BJ (cell line): ENCODE measurements around the gene EPB41L4A. TPM values are rescaled to one million over a fixed set of nuclear protein-coding genes. Genes with fewer than 3 reads are reported as not detected.

Experiments used
- CTCF ChIA-PET: fragments of 350-600 bp; formaldehyde crosslinking; extraction: SDS; loops from one replicate; lab custom pipeline; 2021; ENCODE audit warnings: antibody characterized with exemption, inconsistent platforms; lab: Yijun Ruan, JAX
- POLR2A ChIA-PET: fragments of 300-600 bp; sonication (Branson Sonifier 250); formaldehyde crosslinking; extraction: SDS; loops from one replicate; lab custom pipeline; 2021; ENCODE audit warnings: antibody characterized with exemption; lab: Charles Lee
- DNase-seq: peaks from one replicate; pipeline ENCODE4 v3.0.0-alpha.2; 2011; ENCODE audit warnings: low read depth
- H3K27me3 ChIP-seq: 2 replicates; pipeline ENCODE4 v1.6.0; 2011; ENCODE audit warnings: low read length; ENCODE audit not compliant: control insufficient read depth, insufficient read depth
- H3K36me3 ChIP-seq: 2 replicates; pipeline ENCODE4 v1.5.1; 2011; ENCODE audit warnings: low read length; ENCODE audit not compliant: control insufficient read depth, insufficient read depth
- H3K4me3 ChIP-seq: 2 replicates; pipeline ENCODE4 v1.5.1; 2011; ENCODE audit warnings: low read depth, mild to moderate bottlenecking, control low read depth, low read length
- CTCF ChIP-seq: IDR thresholded peaks from 2 replicates; pipeline ENCODE4 v1.5.1; 2011; ENCODE audit warnings: low read depth, mild to moderate bottlenecking, control low read depth, inconsistent platforms, low read length, moderate library complexity; ENCODE audit not compliant: insufficient read depth
- polyA plus RNA-seq: library from polyadenylated mRNA; depleted of rRNA; stranded (reverse); fragments of >200 nt; gene quantifications from 2 replicates; pipeline ENCODE4 v1.2.3, GENCODE V29; 2011

The EPB41L4A gene
- polyA plus RNA-seq, 1 experiment: 0.04 TPM

- Histone ChIP-seq H3K4me3 (no peak overlapping the region), H3K36me3 (no peaks in the 10 kb centered on the region), H3K27me3 (no peaks in the 10 kb centered on the region)
- no peak for DNase-seq
- no peak for TF ChIP-seq CTCF
- CTCF ChIA-PET: no interaction called here
- POLR2A ChIA-PET: no interaction called here
Measured at GRCh38 chr5:112221128-112221527, 197.9 kb downstream of the EPB41L4A start.

DNA sequence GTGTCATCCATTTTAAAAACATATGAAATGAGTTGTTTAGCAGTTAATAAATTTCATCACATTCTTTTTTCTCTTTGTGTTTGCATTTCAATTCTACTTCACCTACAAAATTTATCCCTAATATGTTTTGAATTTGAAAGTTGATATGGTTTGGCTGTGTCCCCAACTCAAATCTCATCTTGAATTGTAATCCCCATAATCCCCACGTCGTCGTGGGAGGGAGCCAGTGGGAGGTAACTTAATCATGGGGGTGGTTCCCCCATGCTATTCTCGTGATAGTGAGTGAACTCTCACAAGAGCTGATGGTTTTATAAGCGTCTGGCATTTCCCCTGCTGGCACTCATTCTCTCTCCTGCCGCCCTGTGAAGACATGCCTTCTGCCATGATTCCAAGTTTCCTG, 200.1 kb downstream of the EPB41L4A start:
- H3K4me3 ChIP-seq: no peak overlapping the region
- CTCF ChIA-PET: interaction anchor here (1.0 kb wide), 1 partner anchor 539 kb away, joined by 3 read pairs; no protein-coding TSS in a partner anchor
- POLR2A ChIA-PET: no interaction called here
- DNase-seq: no peak
- TF ChIP-seq CTCF: no peak
- H3K36me3 ChIP-seq: no peaks in the 10 kb centered on the region
- H3K27me3 ChIP-seq: no peaks in the 10 kb centered on the region

- DNase-seq: no peak
- Histone ChIP-seq H3K4me3 (no peak overlapping the region), H3K36me3 (no peaks in the 10 kb centered on the region), H3K27me3 (no peaks in the 10 kb centered on the region)
- POLR2A ChIA-PET: no interaction called here
- TF ChIP-seq CTCF: no peak
- CTCF ChIA-PET: interaction anchor here (0.6 kb wide), 1 partner anchor 631 kb away, joined by 3 read pairs; no protein-coding TSS in a partner anchor
Measured at GRCh38 chr5:112217843-112218579, 201.1 kb downstream of the EPB41L4A start.

- H3K4me3 ChIP-seq: no peak overlapping the region
- H3K27me3 ChIP-seq: no peaks in the 10 kb centered on the region
- no peak for DNase-seq
- H3K36me3 ChIP-seq: no peaks in the 10 kb centered on the region
- CTCF ChIA-PET: no interaction called here
- TF ChIP-seq CTCF: no peak
- POLR2A ChIA-PET: no interaction called here
Measured at GRCh38 chr5:112216140-112216539, 202.9 kb downstream of the EPB41L4A start.

DNA sequence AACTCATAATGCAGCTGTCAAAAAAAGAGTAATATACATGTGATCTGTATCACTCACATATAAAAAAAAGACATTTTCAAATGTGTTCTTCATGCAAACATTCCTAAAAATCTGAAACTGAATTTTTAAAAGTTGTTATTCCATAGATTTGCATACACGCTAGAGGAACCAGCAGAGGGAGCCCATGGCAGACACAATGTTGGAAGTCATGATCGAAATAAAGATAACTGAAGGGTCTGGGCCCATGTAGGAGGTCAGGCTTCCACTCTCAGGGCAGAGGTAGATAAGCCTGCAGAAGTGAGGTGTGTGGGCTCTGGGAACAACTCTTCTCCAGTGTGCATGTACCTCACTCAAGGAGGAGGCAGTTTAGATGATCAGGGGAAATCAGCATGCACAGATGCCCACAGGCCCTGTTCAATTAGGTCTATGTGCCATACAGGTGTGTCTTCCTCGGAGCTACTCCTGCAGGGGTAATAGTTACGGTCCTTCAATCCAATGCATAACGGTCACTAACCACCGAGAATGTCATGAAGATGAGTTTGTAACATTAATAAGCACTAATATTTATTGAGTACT, 208.6 kb downstream of the EPB41L4A start:
- H3K4me3 ChIP-seq: no peak overlapping the region
- H3K36me3 ChIP-seq: no peaks in the 10 kb centered on the region
- POLR2A ChIA-PET: no interaction called here
- H3K27me3 ChIP-seq: no peaks in the 10 kb centered on the region
- peak; percentile 64 for TF ChIP-seq CTCF
- CTCF ChIA-PET: interaction anchor here (0.9 kb wide), 1 partner anchor 18 kb away, joined by 3 read pairs; no protein-coding TSS in a partner anchor
- DNase-seq: no peak
